GM21423 (cell line): ENCODE data around the gene ADSS1.

ENCODE experiments used
- ATAC-seq: cut with Tn5 transposase; IDR thresholded peaks from one replicate; pipeline ENCODE4 v1.9.1; 2021; ENCODE audit warnings: mild to moderate bottlenecking, moderate library complexity; ENCODE audit not compliant: unreplicated experiment

ADSS1 gene

DNA sequence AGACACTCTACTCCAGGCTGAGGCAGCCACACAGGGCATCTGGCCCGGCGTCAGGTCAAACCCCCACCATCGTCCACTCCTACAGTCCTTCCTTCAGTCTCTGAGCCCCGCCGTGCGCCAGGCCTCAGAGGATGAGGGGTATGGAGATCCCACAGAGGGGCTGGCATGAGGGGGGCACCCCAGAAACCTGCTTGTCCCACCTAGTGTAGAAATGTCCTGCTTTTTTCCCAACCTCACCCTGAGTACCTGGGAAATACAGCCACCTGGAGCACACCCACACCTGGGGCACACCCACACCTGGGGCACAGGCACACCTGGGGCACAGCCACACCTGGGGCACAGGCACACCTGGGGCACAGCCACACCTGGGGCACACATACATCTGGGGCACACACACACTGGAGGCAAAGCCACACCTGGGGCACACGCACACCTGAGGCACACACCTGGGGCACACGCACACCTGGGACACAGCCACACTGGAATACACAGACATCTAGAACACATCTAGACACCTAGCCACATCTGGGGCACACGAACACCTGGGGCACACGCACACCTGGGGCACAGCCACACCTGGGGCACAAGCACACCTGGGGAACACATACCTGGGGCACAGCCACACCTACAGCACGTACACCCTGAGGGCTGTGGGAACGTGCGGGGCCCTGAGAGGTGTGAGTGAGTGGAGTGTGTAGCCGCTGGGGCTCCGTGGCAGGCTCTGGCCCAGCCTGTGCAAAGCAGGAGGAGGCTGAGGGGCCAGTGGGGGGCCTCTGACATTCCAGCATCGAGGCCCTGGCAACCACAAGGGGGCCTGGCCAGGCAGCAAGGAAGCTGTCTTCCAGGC lies 53.2 kb downstream of the ADSS1 start:
- ATAC-seq: no peak

GRCh38 chr14:104777808-104778249 lies 53.8 kb downstream of the ADSS1 start:
- no peak for ATAC-seq

DNA sequence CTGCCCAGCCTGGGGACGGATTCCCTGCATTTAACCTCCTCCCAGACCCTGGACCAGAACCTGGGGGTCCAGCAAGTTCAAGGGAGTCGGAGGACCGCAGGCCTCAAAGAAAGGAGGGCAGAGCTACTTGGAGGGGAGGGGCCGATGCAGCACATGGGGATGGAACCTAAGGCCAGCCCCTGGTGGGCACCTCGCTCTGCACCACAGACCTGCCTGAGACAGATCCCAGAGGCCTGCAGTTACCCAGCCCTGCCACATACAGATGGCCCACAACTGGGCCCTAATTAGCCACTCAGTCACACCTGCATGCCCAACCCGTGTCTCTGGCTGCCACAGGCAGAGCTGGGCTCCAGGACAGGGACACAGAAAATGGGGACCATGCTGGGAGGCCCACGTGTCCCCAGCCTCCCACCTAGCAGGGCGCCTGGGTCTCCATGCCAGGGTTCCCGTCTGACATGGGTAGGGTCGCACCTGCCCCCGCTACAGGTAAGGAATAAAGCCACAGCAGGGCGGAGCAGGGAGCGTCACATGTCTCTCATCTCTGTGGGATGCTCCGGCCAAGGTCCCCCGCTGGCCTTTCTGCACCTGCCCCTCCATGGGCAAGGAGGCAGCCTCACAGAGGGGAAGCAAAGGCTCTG lies 54.8 kb downstream of the ADSS1 start:
- ATAC-seq: no peak

DNA sequence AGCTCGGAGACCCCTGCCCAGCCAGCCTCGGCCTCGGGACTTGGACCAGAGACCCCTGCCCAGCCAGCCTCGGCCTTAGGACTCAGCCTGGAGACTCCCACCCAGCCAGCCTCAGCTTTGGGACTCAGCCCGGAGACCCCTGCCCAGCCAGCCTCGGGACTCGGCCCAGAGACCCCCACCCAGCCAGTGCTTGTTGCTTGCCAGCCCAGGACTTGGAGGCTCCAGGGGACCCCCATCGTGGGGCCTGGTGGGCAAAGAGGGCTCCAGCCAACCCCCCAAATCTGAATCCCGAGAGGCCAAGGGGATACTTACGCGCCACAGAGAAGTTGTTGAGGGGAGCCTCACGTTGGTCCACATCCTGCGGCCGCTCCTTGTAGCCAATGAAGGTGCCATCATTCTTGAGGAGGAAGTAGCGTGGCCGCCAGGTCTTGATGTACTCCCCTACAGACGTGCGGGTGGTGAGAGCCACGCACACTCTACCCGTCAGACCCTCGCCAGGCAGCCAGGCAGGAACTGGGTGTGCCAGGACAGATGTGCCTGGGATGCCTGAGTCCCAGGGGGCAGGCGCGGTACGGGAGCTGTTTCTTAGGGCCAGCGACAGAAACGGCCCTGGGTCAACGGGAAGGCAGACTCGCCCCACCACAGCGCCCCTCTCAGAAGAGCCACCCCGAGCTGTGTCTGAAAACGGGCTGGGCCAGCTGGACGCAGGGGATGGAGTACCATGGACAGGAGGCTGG lies 55.9 kb downstream of the ADSS1 start:
- no peak for ATAC-seq

DNA sequence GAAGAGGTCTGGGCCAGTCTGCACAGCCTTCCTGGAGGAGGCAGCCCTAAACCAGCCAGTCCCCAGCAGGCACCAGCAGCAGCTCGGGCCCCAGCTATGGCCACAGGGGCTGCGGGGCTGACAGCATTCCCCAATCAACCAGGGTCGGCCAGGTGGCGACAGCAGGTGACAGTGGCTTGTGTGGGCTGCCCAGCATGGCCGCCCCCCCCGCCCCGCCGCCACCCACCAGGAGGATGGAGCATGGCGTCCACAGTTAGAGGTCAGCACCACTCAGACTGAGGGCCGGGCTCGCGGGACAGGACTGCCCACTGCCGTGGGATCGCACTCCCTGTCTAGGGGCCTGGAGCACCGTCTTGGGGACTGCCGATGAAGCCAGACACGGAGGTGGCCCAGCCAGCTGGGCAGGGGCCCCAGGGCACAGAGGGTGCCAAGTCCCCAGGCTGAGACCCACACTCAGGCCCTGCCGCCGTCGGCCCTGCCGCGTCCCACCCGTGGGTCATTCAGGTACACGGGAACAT lies 56.5 kb downstream of the ADSS1 start:
- ATAC-seq: no peak

DNA sequence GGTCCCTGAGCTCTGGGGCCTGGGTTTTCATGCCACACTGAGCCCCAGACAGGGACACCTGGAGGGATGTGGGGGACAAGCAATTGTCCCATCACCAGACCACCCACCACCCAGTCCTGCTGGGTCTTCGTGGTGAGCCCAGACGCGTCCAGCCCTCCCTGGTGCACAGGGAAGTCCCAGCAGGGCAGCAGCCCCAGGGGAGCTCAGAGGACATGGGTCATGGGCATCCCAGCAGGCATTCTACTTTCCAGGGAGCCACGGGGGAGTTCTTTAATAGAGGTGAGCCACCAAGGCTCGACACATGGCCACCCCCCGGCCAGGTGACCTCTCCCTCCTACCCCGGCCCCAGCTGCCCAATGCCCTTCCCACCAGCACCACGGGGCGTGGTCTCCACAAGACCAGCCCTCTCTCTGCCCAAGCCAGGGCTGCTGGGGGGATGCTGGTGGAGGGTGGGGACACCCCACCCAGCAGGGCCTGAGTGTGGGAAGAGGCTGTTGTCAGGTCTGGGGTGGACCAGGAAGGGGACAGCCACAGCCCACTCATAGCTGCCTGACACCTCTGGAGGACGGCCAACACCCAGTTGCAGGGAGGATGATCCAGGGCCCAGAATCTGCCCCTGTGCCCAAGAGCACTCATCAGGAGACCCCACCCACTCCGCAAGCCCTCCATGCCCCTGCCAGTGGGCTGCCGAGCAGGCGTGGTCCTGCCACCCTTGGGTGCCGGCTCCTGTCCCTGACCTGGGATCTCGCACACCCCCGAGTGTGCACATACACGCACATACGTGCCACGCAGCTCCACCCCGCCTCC lies 57.4 kb downstream of the ADSS1 start:
- ATAC-seq: no peak

GRCh38 chr14:104782086-104782807 lies 58.2 kb downstream of the ADSS1 start:
- no peak for ATAC-seq

DNA sequence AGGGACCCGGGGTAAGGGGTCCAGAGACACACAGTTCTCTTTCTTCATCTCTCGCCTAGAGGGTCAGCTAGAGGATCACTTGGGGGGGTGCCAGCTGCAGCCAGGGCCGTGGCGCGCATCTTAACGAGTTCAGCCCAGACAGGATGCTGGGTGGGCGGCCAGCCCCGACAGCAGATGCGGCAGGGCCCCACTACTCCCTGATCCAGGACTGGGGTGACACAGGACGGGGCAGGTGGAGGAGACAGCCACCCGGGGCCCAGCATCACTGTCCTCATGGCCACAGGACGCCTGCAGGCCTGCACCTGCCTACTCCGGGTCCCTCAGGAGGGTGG lies 58.7 kb downstream of the ADSS1 start:
- ATAC-seq: no peak

DNA sequence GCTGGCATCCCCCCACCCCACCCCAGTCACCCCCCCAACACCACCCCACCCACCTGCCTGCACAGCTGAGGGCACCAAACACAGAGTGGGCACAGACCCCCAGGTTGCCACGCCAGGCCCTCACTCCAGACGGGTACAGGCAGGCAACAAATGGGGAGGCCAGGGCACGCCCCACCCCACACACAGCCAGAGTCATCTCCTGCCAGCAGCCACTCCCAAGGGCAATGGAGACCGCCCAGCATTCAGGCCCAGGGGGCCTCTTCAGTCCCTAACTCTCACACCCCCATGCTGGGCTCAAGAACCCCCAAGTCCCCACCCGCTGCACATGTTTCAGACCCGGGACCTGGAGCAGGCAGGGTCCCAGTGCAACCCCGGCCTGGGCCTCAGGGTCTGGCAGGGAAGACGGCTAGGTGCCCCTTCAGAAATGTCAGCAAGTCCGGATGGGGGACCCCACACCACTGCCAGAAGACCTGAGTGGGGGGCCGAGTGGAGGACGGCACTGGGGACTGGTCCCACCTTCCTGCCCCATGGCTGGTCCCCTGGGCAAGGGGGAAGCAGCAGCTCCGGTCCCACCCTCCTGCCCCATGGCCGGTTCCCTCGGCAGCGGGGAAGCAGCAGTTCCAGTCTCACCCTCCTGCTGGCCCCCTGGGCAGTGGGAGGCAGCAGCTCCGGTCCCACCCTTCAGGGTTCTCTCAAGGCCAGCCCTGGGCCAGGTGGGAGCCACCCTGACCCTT lies 59.6 kb downstream of the ADSS1 start:
- ATAC-seq: no peak

GRCh38 chr14:104784218-104784568 lies 60.2 kb downstream of the ADSS1 start:
- no peak for ATAC-seq

DNA sequence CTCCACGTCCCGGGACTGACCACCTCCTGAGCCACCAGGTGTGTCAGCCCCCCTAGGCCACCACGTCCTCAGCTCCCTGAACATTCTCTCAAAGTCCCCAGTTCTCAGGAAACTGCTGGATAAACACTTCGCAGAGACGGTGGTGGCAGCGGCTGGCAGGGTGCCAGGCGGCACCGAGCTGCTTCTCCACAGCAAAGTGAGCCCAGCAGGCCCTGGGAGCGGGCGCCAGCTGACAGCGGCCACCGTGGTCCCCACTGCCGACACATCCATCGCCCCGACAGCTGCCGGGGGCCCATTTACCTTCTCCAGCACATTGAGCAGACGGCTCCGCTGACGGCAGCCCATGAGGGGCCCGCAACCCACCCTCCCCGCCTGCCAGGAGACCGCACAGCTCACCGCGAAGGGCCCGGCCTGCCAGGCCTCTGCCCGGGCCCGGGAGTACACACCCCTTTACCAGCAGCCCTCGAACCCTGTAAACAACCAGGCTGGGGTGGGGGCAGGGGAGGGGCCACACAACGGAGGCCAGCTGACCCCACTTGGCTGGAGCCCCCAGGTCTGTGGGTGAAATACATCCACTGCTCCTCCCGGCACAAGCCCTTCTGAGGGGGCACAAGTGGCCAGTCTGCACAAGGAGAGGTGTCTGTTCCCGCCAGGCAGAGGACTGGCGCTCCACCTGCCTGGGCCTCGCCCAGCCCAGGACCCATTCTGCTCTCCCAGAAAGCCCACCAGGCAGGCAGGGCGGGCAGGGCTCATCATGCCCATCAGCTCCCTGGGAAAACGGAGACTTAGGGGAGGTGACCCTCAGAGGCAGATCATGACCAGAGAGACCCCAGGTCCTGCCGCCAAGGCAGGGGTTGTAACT lies 61.0 kb downstream of the ADSS1 start:
- no peak for ATAC-seq

- ATAC-seq: no peak
Measured at GRCh38 chr14:104785708-104786080, 61.7 kb downstream of the ADSS1 start.

GRCh38 chr14:104786091-104786586 lies 62.1 kb downstream of the ADSS1 start:
- ATAC-seq: no peak

DNA sequence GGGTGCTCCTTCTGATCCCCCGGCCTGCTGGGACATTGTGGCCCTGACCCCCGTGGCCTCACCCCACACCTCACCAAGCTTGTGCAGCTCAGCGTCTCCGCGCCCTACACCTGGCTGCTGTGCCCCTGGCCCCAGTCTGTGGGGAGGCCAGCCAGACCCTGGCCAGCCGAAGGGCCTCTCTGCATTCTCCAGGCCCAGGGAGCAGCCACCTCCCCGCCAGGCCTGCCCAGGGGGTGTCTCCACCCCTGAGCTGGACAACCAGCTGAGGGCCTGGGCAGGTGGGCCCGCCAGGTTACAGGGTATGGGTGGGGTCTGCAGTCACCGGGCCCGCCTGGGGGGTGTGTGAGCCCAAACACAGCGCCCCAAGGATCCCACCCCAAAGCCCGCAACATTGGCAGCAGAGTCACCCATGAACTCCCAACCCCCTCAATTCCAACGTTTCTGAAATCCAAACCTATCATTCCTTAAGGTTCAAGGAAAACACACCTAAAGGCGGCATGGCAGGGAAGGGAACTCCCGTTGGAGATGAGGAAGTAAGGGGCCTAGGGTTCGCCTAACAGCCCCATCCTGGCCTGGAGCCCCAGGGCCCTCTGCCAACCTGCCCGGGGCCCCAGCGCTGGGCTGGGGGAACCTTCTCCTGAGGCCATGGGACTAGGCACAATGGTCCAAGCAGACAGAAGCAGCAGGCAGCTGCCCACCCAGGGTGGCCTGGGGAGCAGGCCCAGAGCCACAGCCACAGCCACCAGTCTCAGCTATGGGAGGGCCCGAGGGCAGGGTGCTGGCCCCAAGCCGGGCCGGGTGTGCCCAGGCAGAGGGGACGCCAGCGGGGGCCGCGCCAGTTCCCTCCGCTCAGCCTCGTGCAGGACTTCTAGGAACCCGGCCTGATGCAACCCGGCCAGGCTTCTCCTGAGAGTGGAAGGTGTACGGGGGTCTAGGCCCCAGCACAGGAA lies 63.0 kb downstream of the ADSS1 start:
- no peak for ATAC-seq

DNA sequence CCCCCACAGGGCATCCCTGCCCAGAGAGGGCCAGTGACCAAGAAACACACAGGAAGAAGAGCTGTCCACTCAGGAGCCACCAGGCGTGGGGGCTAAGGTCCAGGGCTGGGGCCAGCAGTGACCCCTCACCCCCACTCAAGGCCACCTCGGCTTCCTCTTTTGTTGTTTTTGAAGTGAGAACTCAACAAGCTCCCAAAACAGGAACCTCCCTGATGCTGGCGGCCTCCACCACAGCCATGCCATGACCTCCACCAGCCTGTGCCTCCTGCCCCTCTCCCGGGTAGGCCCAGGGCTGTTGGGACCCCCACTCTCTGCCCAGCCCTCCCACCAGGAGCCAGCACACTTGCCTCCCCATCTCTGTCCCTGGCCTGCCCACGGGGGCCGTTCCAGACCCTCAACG lies 63.7 kb downstream of the ADSS1 start:
- ATAC-seq: no peak

GRCh38 chr14:104788161-104788818 lies 64.3 kb downstream of the ADSS1 start:
- no peak for ATAC-seq
